Right ventricle myocardium inferior (tissue), 1 donor: Measurements from ENCODE around the gene CTXN3. TPM values are rescaled to one million over a fixed set of nuclear protein-coding genes. Genes with fewer than 3 reads are reported as not detected.
"Not testable (repeated sequence)": the region's sequence is repeated elsewhere in the genome, so short reads cannot be mapped to it uniquely, and the experiment has no call there.

ENCODE experiments used
- ATAC-seq: fragments of 200-7000 bp; cut with Tn5 transposase; one replicate; pipeline ENCODE4 v1.9.1; 2020; ENCODE audit warnings: mild to moderate bottlenecking, moderate library complexity
- DNase-seq: peaks from one replicate; pipeline ENCODE4 v3.0.0; 2021; ENCODE audit errors: missing footprints
- intact Hi-C: fragments of 100-400 bp; cut with DNase I; formaldehyde crosslinking; loops from one replicate; pipeline ENCODE4 v1.11.0; 2022
- total RNA-seq: library from RNA; stranded (reverse); fragmentation: NEBNext Ultra II Directional; extraction: Animal tissue kit (Norgen Biotek cat#: 25700); gene quantifications from one replicate; pipeline ENCODE4 v1.2.1, GENCODE V29; 2021
- donor health status: DM: no; HTN: yes; CAD: no; lungs with severe emphysema.

CTXN3 gene
- total RNA-seq, 1 donor from 2014 or later = not detected

GRCh38 chr5:127647361-127647958 lies 1.4 kb upstream of the CTXN3 start:
- DNase-seq = no peak
- ATAC-seq = peak; percentile 23
- intact Hi-C loops = no loop called here

- intact Hi-C loops = no loop called here
- DNase-seq = no peak
- ATAC-seq = peak; percentile 34
These were observed 1.1 kb downstream of the CTXN3 start for GRCh38 chr5:127650022-127650421.

GRCh38 chr5:127650649-127651048 lies 1.8 kb downstream of the CTXN3 start:
- no peak for ATAC-seq
- intact Hi-C loops = no loop called here

GRCh38 chr5:127652952-127653611 lies 4.2 kb downstream of the CTXN3 start:
- DNase-seq = no peak
- intact Hi-C loops = no loop called here
- ATAC-seq = no peak

More at GRCh38 chr5:127650649-127651048, 1.8 kb downstream of the CTXN3 start:
- DNase-seq = no peak

- ATAC-seq (no peak), DNase-seq (no peak)
- intact Hi-C loops = no loop called here
These were observed 7.9 kb downstream of the CTXN3 start for GRCh38 chr5:127656825-127657224.

GRCh38 chr5:127660047-127660733 lies 11.3 kb downstream of the CTXN3 start:
- DNase-seq = no peak
- intact Hi-C loops = loop anchor here (5.0 kb wide), 1 partner anchor 42 kb away; the partner anchor contains the start of gene CCDC192
- peak; percentile 73 for ATAC-seq

- DNase-seq (no peak), ATAC-seq (peak; percentile 57)
- intact Hi-C loops = loop anchor here (5.0 kb wide), 1 partner anchor 38 kb away; the partner anchor contains the start of gene CCDC192
These were observed 15.2 kb downstream of the CTXN3 start for GRCh38 chr5:127664093-127664492.

- intact Hi-C loops = no loop called here
These were observed 16.8 kb downstream of the CTXN3 start for GRCh38 chr5:127665641-127666040.

GRCh38 chr5:127666043-127666716 lies 17.3 kb downstream of the CTXN3 start:
- intact Hi-C loops = no loop called here
- no peak for DNase-seq
- no peak for ATAC-seq

More at GRCh38 chr5:127665641-127666040, 16.8 kb downstream of the CTXN3 start:
- no peak for DNase-seq
- no peak for ATAC-seq

GRCh38 chr5:127667926-127668325 lies 19.0 kb downstream of the CTXN3 start:
- DNase-seq (no peak), ATAC-seq (no peak)
- intact Hi-C loops = no loop called here

- intact Hi-C loops = no loop called here
- no peak for DNase-seq
- ATAC-seq = no peak
These were observed 22.3 kb downstream of the CTXN3 start for GRCh38 chr5:127671218-127671617.

GRCh38 chr5:127673117-127673800 lies 24.4 kb downstream of the CTXN3 start:
- DNase-seq (no peak), ATAC-seq (no peak)
- intact Hi-C loops = no loop called here

GRCh38 chr5:127676951-127677350 lies 28.1 kb downstream of the CTXN3 start:
- intact Hi-C loops, ATAC-seq, DNase-seq: not testable (repeated sequence)

- DNase-seq, ATAC-seq, intact Hi-C loops: not testable (repeated sequence)
These were observed 30.9 kb downstream of the CTXN3 start for GRCh38 chr5:127679691-127680330.

GRCh38 chr5:127680595-127680994 lies 31.7 kb downstream of the CTXN3 start:
- ATAC-seq (no peak), DNase-seq (no peak)
- intact Hi-C loops = no loop called here

- DNase-seq (no peak), ATAC-seq (no peak)
- intact Hi-C loops = no loop called here
These were observed 34.1 kb downstream of the CTXN3 start for GRCh38 chr5:127683008-127683407.

GRCh38 chr5:127684726-127685467 lies 36.0 kb downstream of the CTXN3 start:
- DNase-seq (no peak), ATAC-seq (no peak)
- intact Hi-C loops = no loop called here

GRCh38 chr5:127685662-127686061 lies 36.8 kb downstream of the CTXN3 start:
- intact Hi-C loops = no loop called here

More at GRCh38 chr5:127685662-127686061, 36.8 kb downstream of the CTXN3 start:
- no peak for DNase-seq
- no peak for ATAC-seq
